ENCODE data around the gene PRKCB.

DNA sequence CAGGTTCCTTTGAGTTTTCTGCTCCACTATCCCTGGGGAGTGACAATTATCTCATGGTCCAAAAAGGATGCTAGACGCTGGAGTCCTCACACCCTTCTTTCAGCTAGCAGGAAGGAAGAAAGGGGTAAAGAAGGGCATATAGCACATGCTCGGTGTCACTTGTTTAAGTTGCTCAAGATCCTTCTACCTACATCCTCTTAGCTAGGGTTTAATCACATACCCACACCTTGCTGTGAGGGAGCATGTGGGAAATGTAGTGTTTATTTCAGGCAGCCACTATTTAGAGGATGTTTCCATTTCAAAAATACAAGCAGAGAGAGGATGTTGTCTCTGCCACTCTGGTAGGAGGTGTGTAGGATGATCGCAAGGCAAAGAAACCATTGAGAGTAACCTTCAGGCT lies 4.5 kb downstream of the PRKCB start:
- no peak for TF ChIP-seq EZH2 (IDR thresholded peaks at IDR 0.05; ENCODE audit: borderline replicate concordance)
- TF ChIP-seq, protein P1, sequence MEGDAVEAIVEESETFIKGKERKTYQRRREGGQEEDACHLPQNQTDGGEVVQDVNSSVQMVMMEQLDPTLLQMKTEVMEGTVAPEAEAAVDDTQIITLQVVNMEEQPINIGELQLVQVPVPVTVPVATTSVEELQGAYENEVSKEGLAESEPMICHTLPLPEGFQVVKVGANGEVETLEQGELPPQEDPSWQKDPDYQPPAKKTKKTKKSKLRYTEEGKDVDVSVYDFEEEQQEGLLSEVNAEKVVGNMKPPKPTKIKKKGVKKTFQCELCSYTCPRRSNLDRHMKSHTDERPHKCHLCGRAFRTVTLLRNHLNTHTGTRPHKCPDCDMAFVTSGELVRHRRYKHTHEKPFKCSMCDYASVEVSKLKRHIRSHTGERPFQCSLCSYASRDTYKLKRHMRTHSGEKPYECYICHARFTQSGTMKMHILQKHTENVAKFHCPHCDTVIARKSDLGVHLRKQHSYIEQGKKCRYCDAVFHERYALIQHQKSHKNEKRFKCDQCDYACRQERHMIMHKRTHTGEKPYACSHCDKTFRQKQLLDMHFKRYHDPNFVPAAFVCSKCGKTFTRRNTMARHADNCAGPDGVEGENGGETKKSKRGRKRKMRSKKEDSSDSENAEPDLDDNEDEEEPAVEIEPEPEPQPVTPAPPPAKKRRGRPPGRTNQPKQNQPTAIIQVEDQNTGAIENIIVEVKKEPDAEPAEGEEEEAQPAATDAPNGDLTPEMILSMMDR (IDR thresholded peaks at IDR 0.05; ENCODE audit: poor library complexity) = no peak
- no peak for TF ChIP-seq EZH2phosphoT487 (IDR thresholded peaks at IDR 0.05; ENCODE audit: low read depth, severe bottlenecking, unreplicated experiment)
